Natural killer cell (primary cell): ENCODE measurements around the gene PHETA1. TPM values are rescaled to one million over a fixed set of nuclear protein-coding genes. Genes with fewer than 3 reads are reported as not detected.
A peak's percentile ranks its signal among the peaks of the same experiment; 100 is the strongest.
"Not testable (repeated sequence)": the region's sequence is repeated elsewhere in the genome, so short reads cannot be mapped to it uniquely, and the experiment has no call there.

ENCODE experiments used
- ATAC-seq, 3 donors: fragments of 150-1000 bp in 2 of 3; fragments of 200-7000 bp in 1 of 3; cut with Tn5 transposase; 1 replicate in 1 of 3; 2 replicates in 2 of 3; pipeline ENCODE4 v1.10.0; 2021; ENCODE audit warnings: mild to moderate bottlenecking in 2 of 3, moderate library complexity in 2 of 3
- DNase-seq, 2 donors: peaks; one replicate each; pipeline versions ENCODE4 v3.0.0 to v3.0.0-alpha.2; 2013 to 2021; ENCODE audit warnings: mixed read lengths in 1 of 2
- H3K27ac ChIP-seq: one replicate; pipeline ENCODE4 v1.5.1; 2013; ENCODE audit warnings: mild to moderate bottlenecking, low read length
- H3K27me3 ChIP-seq: one replicate; pipeline ENCODE4 v1.6.1; 2013; ENCODE audit warnings: low read length; ENCODE audit not compliant: control insufficient read depth, insufficient read depth
- H3K36me3 ChIP-seq: one replicate; pipeline ENCODE4 v1.6.1; 2013; ENCODE audit warnings: low read length; ENCODE audit not compliant: control insufficient read depth, insufficient read depth
- H3K4me1 ChIP-seq: one replicate; pipeline ENCODE4 v1.6.1; 2013; ENCODE audit warnings: low read length; ENCODE audit not compliant: control insufficient read depth, insufficient read depth
- H3K4me3 ChIP-seq: one replicate; pipeline ENCODE4 v1.5.1; 2013; ENCODE audit warnings: low read length
- H3K9me3 ChIP-seq: one replicate; pipeline ENCODE4 v1.6.1; 2013; ENCODE audit warnings: low read length; ENCODE audit not compliant: control insufficient read depth, insufficient read depth
- H3K27ac Mint-ChIP-seq, 2 donors: one replicate each; pipeline ENCODE4 v1.8.0; 2022; ENCODE audit warnings: mild to moderate bottlenecking in 2 of 2, mixed read lengths in 2 of 2, moderate library complexity in 1 of 2
- H3K27me3 Mint-ChIP-seq, 2 donors: one replicate each; pipeline ENCODE4 v1.8.0; 2022; ENCODE audit warnings: low read depth in 2 of 2, mixed read lengths in 2 of 2
- H3K36me3 Mint-ChIP-seq: one replicate; pipeline ENCODE4 v1.8.0; 2022; ENCODE audit warnings: mixed read lengths
- H3K4me1 Mint-ChIP-seq, 2 donors: one replicate each; pipeline ENCODE4 v1.8.0; 2022; ENCODE audit warnings: mixed read lengths in 2 of 2
- H3K4me3 Mint-ChIP-seq: one replicate; pipeline ENCODE4 v1.8.0; 2022; ENCODE audit warnings: mild to moderate bottlenecking, moderate library complexity, mixed read lengths
- H3K9me3 Mint-ChIP-seq, 2 donors: one replicate each; pipeline ENCODE4 v1.8.0; 2022; ENCODE audit warnings: mixed read lengths in 2 of 2
- WGBS: methylation state at CpG from one replicate; pipeline ENCODE4 v1.1.7; 2013; ENCODE audit warnings: missing lambda C conversion rate; ENCODE audit not compliant: insufficient coverage; 5-methylcytosine and 5-hydroxymethylcytosine counted together
- intact Hi-C: fragments of 100-400 bp; cut with micrococcal nuclease; formaldehyde crosslinking; loops from one replicate; pipeline ENCODE4 v1.14.2; 2022
- total RNA-seq, 4 donors: library from RNA; stranded (reverse); fragments of 120-200 nt in 1 of 4; gene quantifications; one replicate each; pipeline versions ENCODE4 v1.2.3 to v1.2.4, GENCODE V29; 2013 to 2022
- TF ChIP-seq, protein P1 (sequence below): fragments of 200-600 bp; IDR thresholded peaks from one replicate; pipeline ENCODE4 v1.8.0; 2022; ENCODE audit warnings: antibody characterized with exemption

Gene PHETA1
- total RNA-seq, 3 donors from 2014 or later (not counting 1 experiment from before 2014, with no cell fraction given): 3.4 to 3.8 (median 3.5) TPM

- H3K4me3 ChIP-seq: no peak overlapping the region
- peak overlapping the region; percentile 21 for H3K4me3 Mint-ChIP-seq
- peaks cover 27% of the 10 kb centered on the region for H3K4me1 ChIP-seq
- no peaks in the 10 kb centered on the region for H3K27me3 ChIP-seq
- no peaks in the 10 kb centered on the region for H3K36me3 ChIP-seq
- 92% methylated on average over 4 of the region's 4 CpGs for whole genome bisulfite sequencing
- DNase-seq (no peak), ATAC-seq (no peak)
- no peaks in the 10 kb centered on the region for H3K9me3 ChIP-seq
- H3K36me3 Mint-ChIP-seq: no peaks in the 10 kb centered on the region
- H3K4me1 Mint-ChIP-seq: peaks cover 8 to 28% of the 10 kb centered on the region in 2 donors
- no peak overlapping the region for H3K27ac ChIP-seq
- H3K27me3 Mint-ChIP-seq: peaks cover 6 to 12% of the 10 kb centered on the region in 2 donors
- intact Hi-C loops: no loop called here
- no peak overlapping the region for H3K27ac Mint-ChIP-seq
- no peaks in the 10 kb centered on the region for H3K9me3 Mint-ChIP-seq
- TF ChIP-seq, protein P1, sequence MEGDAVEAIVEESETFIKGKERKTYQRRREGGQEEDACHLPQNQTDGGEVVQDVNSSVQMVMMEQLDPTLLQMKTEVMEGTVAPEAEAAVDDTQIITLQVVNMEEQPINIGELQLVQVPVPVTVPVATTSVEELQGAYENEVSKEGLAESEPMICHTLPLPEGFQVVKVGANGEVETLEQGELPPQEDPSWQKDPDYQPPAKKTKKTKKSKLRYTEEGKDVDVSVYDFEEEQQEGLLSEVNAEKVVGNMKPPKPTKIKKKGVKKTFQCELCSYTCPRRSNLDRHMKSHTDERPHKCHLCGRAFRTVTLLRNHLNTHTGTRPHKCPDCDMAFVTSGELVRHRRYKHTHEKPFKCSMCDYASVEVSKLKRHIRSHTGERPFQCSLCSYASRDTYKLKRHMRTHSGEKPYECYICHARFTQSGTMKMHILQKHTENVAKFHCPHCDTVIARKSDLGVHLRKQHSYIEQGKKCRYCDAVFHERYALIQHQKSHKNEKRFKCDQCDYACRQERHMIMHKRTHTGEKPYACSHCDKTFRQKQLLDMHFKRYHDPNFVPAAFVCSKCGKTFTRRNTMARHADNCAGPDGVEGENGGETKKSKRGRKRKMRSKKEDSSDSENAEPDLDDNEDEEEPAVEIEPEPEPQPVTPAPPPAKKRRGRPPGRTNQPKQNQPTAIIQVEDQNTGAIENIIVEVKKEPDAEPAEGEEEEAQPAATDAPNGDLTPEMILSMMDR: no peak
These were observed 29.6 kb upstream of the PHETA1 start for GRCh38 chr12:111398530-111398929.

DNA sequence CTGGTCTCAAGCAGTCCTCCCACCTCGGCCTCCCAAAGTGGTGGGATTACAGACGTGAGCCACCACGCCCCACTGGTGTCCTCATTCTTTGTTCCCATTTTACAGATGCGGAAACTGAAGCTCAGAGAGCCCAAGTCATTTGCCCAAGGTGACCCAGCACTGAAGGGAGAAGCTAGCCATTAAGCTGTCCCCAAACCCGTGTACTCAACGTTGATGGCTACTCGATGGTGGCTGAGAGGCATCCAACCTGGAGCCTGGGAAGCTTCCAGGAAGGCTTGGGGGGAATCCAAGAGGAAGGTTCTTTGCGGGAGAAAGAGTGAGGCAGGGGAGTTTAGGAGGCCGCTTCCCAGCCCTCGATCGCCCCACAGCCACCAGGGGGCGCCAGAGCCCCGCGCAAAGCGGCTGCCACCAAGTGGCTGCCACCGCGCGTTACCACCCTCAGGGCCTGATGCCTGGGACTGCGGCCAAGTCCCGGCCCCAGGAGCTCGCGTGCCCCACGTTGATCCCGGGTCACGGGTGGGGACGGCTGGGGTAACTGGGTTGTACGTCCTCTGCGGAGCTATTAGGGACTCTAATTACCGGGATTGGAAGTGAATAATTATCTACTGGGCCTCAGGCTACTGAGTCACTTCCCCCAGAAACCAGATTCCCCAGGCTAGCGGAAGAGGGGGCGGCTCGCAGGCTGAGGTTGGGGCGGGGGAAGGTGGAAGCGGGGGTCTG, 28.0 kb upstream of the PHETA1 start:
- no peak overlapping the region for H3K27ac ChIP-seq
- DNase-seq (peak; percentile 91 to 93), ATAC-seq (peak; percentile 92 to 97 (median 94))
- Mint-ChIP-seq H3K27ac (peak overlapping the region in 1 of 2 donors; percentile 87), H3K27me3 (peaks cover 6 to 12% of the 10 kb centered on the region in 2 donors), H3K4me3 (peak overlapping the region; percentile 60), H3K9me3 (no peaks in the 10 kb centered on the region), H3K36me3 (no peaks in the 10 kb centered on the region), H3K4me1 (peaks cover 0 to 20% of the 10 kb centered on the region in 2 donors)
- WGBS: 5% methylated on average over 34 of the region's 34 CpGs
- TF ChIP-seq, protein P1: peak; percentile 99
- H3K4me3 ChIP-seq: no peak overlapping the region
- no peaks in the 10 kb centered on the region for H3K9me3 ChIP-seq
- no peaks in the 10 kb centered on the region for H3K36me3 ChIP-seq
- no peaks in the 10 kb centered on the region for H3K27me3 ChIP-seq
- H3K4me1 ChIP-seq: peaks cover 16% of the 10 kb centered on the region
- intact Hi-C loops: loop anchor here (1.0 kb wide), 2 partner anchors 54 to 132 kb away; no protein-coding TSS in a partner anchor

- H3K27ac ChIP-seq, intact Hi-C loops: not testable (repeated sequence)
These were observed 27.4 kb upstream of the PHETA1 start for GRCh38 chr12:111396271-111396670.

GRCh38 chr12:111395336-111396187, 26.7 kb upstream of the PHETA1 start:
- Mint-ChIP-seq H3K27ac (no peak overlapping the region), H3K27me3 (peaks cover 6 to 12% of the 10 kb centered on the region in 2 donors), H3K4me3 (no peak overlapping the region), H3K9me3 (no peaks in the 10 kb centered on the region), H3K36me3 (no peaks in the 10 kb centered on the region), H3K4me1 (peaks cover 0 to 18% of the 10 kb centered on the region in 2 donors)
- TF ChIP-seq, protein P1: no peak
- ATAC-seq (no peak), DNase-seq (no peak)
- Histone ChIP-seq H3K4me1 (peaks cover 25% of the 10 kb centered on the region), H3K27ac (no peak overlapping the region), H3K9me3 (no peaks in the 10 kb centered on the region), H3K27me3 (no peaks in the 10 kb centered on the region), H3K36me3 (no peaks in the 10 kb centered on the region), H3K4me3 (no peak overlapping the region)
- WGBS: 84% methylated on average over 8 of the region's 8 CpGs
- intact Hi-C loops: no loop called here

More at GRCh38 chr12:111396271-111396670, 27.4 kb upstream of the PHETA1 start:
- not testable (repeated sequence) for H3K36me3 Mint-ChIP-seq, H3K27me3 ChIP-seq, DNase-seq, H3K36me3 ChIP-seq, H3K27ac Mint-ChIP-seq, ATAC-seq, H3K9me3 Mint-ChIP-seq, H3K4me3 ChIP-seq, H3K4me3 Mint-ChIP-seq, H3K9me3 ChIP-seq
- 88% methylated on average over 6 of the region's 7 CpGs for WGBS
- H3K4me1 ChIP-seq: peaks cover 18% of the 10 kb centered on the region
- H3K4me1 Mint-ChIP-seq: peaks cover 0 to 20% of the 10 kb centered on the region in 2 donors
- peaks cover 6 to 12% of the 10 kb centered on the region in 2 donors for H3K27me3 Mint-ChIP-seq
